ENCODE results near the gene HTRA1.

- no peak for TF ChIP-seq SMC3 (IDR thresholded peaks at IDR 0.05; ENCODE audit: low read depth, low read length)
- TF ChIP-seq MEF2A (IDR thresholded peaks at IDR 0.05; ENCODE audit: borderline replicate concordance, low read depth), result no peak
- no peak for TF ChIP-seq CTCF (IDR thresholded peaks at IDR 0.05)
- no peak for TF ChIP-seq POLR2AphosphoS5 (IDR thresholded peaks at IDR 0.05; ENCODE audit: low read depth, low read length)
- TF ChIP-seq RCOR1 (IDR thresholded peaks at IDR 0.05; ENCODE audit: low read length), result peak; percentile 84
- TF ChIP-seq CHD2 (IDR thresholded peaks at IDR 0.05; ENCODE audit: low read length, partially characterized antibody), result peak; percentile 31
- peak; percentile 73 for TF ChIP-seq FOXJ3 (CRISPR knock-in tag; IDR thresholded peaks at IDR 0.05)
- no peak for TF ChIP-seq SIN3A (IDR thresholded peaks at IDR 0.05; ENCODE audit: borderline replicate concordance, low read depth, low read length)
- no peak for TF ChIP-seq MXI1 (IDR thresholded peaks at IDR 0.05; ENCODE audit: low read depth, low read length)
- TF ChIP-seq REST (IDR thresholded peaks at IDR 0.05; ENCODE audit: low read depth, low read length), result no peak
Observed at GRCh38 chr10:122417667-122418066, 43.7 kb upstream of the HTRA1 start.

Measured in SK-N-SH (cell line).